Nucleus accumbens (tissue), 56 donors: Measurements from ENCODE around the gene NBPF26.
A peak's percentile ranks its signal among the peaks of the same experiment; 100 is the strongest.
"Not testable (repeated sequence)": the region's sequence is repeated elsewhere in the genome, so short reads cannot be mapped to it uniquely, and the experiment has no call there.

ENCODE experiments used
- DNase-seq, 56 donors: peaks; one replicate each; lab custom pipeline; 2025; lab: John Stamatoyannopoulos, UW

Gene NBPF26

DNA sequence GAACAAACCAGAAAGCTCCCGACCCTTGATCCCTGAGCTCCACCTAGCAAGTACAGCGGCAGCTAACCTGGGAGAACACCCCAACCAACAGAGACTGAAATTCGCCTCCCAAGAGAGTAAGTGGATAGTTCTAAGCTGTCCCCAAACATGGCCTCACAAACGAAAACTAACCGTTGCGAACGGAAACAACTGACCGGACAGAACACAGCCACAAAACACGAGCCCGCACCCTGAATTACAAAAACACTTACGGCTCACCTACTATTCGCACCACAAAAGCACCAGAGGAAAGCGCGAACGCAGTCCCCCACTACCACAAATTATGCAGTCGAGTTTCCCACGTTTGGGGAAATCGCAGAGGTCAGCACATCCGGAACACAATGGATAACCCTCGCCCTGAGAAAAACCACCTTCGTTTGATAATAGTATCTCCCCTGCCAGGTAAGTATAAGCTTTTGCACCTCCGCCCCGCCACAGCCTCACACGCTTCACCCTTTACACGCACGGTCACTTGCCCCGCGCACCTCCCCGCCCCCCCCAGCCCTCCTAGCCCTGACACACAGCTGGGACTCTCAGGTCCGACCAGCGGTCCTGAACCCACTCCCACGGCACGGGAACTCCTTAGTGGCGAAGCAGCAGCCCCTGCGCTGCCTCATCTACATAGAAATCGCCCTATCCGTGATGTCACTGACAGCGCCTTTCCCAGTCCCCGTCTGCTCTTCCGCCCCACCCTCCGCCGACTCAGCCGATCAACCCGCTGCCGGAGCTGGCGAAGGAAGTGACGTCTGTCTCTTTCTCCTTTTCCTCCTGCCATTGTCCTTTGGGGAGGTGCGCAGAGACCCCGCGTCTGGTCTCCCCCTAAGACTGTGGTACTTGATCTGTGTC, 127.0 kb downstream of the NBPF26 start:
- DNase-seq, result peak in 45 of 56 donors; percentile 3 to 89 (median 68)

DNA sequence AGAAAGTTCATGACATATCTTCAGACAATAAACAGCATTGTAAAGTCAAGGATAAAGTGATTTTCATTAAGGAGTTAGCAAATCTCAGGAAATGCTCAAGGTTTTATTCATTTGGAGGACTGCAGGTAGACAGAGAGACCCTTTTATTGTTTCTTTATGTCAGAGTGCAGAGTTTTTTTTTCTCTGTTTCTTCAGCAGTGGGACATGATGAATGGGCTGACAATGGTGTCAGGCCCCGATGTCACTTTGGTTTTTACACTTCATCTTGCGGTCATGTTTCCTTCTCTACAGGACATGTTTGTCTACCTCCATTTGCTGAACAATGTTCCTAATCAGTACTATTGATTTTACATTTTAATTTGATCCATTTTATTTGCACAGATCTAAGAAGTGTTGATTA, 134.4 kb downstream of the NBPF26 start:
- not testable (repeated sequence) for DNase-seq

DNA sequence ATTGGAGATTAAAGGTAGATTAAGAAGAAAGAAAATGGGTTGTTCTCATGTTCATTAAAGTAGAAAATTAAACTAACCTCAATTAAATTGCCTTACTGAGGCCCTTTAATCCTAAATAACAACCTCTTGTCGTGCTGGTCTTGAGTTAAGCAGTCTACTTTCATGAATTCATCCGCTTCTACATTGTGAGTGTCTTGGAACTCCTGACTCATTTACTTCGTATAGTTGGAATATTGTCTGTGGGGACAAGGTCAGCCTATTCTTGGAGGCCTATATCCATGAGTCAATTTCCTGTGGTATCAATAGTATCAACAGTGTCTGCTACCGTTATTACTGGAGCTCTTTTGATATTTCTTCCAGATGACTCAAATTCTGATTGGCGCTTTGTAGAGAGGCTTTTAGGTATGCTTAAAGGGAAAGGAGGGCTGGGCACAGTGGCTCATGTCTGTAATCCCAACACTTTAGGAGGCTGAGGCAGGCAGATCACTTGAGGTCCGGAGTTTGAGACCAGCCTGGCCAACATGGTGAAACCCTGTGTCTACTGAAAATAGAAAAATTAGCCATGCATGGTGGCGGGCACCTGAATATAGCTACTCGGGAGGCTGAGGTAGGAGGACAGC, 136.0 kb downstream of the NBPF26 start:
- DNase-seq, result not testable (repeated sequence)

DNA sequence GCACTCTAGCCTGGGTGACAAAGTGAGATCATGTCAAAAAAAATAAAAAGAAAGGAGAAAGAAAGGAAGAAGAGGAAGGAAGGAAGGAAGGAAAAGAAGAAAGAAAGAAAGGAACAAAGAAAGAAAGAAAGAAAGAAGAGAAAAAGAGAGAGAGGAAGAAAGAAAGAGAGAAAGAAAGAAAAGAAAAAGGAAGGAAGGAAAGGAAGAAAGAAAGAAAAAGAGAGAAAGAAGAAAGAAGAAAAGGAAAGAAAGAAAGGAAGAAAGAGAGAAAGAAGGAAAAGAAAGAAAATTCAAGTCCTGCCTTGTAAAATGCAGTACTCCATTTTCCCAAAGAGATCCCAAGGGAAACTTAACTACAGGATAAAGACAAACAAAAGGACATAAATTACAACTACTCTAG, 154.5 kb downstream of the NBPF26 start:
- not testable (repeated sequence) for DNase-seq

DNA sequence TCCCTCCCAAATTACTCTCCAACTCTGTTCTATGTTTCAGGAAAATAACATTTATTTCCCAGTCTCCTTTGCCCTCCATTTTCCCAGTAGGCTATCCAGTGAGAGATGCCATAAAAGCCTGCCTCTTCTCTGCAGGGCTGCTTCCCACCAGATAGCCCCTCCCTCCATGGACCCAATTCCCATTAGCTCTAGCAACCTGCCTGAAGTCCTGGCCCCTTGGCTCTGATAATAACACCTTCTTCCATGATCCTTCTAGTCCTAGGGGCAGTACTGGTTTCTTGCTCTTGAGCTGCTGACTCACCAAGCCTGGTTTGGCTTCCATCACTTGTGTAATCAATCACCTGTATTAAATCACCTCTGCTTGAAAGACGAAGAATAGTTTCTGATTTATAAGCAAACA, 156.3 kb downstream of the NBPF26 start:
- not testable (repeated sequence) for DNase-seq

DNA sequence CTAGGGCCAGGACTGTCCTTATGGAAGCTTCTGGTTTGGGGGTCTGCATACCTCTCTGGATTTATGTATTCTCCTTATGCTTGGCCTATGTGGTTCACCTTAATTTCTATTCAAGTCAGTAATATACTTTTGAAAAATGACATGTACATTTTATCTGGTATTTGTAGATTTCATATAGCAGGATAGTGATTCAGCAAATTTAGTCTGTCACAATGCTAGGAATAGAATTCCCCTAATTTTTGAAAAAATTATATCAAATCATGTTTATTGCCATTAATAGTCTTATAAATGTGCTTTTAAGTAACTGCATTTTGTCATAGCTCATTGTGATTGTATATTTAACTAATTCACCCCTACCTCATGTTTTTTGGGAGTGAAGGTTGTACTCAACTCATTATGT, 158.2 kb downstream of the NBPF26 start:
- DNase-seq, result not testable (repeated sequence)
